NT2/D1 (cell line): Measurements from ENCODE around the gene CHST1.

ENCODE experiments used
- DNase-seq: peaks from one replicate; pipeline ENCODE4 v3.0.0-alpha.2; 2011; ENCODE audit warnings: low read depth, low spot score
- H3K27me3 ChIP-seq: 2 replicates; pipeline ENCODE4 v1.6.0; 2011; ENCODE audit warnings: mild to moderate bottlenecking; ENCODE audit not compliant: insufficient read length, insufficient read depth
- H3K36me3 ChIP-seq: 2 replicates; pipeline ENCODE4 v1.6.1; 2011; ENCODE audit warnings: mild to moderate bottlenecking, low read length, mixed read lengths; ENCODE audit not compliant: insufficient read depth, insufficient read length
- H3K4me1 ChIP-seq: 2 replicates; pipeline ENCODE4 v1.5.1; 2011; ENCODE audit not compliant: insufficient read depth, insufficient read length
- H3K4me3 ChIP-seq: 2 replicates; pipeline ENCODE4 v1.5.1; 2011; ENCODE audit warnings: low read depth; ENCODE audit not compliant: insufficient read length
- H3K9ac ChIP-seq: 2 replicates; pipeline ENCODE4 v1.6.0; 2011; ENCODE audit warnings: low read depth; ENCODE audit not compliant: insufficient read length
- H3K9me3 ChIP-seq: 2 replicates; pipeline ENCODE4 v1.5.1; 2011; ENCODE audit warnings: mild to moderate bottlenecking, low read length; ENCODE audit not compliant: insufficient read depth
- SUZ12 ChIP-seq: IDR thresholded peaks from 2 replicates; pipeline ENCODE4 v1.6.1; 2011; ENCODE audit not compliant: insufficient read length, insufficient read depth; ENCODE audit errors: extremely low read depth
- YY1 ChIP-seq: IDR thresholded peaks from 2 replicates; pipeline ENCODE4 v1.6.1; 2011; ENCODE audit not compliant: insufficient read length, insufficient read depth
- ZNF274 ChIP-seq: IDR thresholded peaks from 2 replicates; pipeline ENCODE4 v1.6.1; 2011; ENCODE audit warnings: mild to moderate bottlenecking, low read depth, low read length

Gene CHST1

DNA sequence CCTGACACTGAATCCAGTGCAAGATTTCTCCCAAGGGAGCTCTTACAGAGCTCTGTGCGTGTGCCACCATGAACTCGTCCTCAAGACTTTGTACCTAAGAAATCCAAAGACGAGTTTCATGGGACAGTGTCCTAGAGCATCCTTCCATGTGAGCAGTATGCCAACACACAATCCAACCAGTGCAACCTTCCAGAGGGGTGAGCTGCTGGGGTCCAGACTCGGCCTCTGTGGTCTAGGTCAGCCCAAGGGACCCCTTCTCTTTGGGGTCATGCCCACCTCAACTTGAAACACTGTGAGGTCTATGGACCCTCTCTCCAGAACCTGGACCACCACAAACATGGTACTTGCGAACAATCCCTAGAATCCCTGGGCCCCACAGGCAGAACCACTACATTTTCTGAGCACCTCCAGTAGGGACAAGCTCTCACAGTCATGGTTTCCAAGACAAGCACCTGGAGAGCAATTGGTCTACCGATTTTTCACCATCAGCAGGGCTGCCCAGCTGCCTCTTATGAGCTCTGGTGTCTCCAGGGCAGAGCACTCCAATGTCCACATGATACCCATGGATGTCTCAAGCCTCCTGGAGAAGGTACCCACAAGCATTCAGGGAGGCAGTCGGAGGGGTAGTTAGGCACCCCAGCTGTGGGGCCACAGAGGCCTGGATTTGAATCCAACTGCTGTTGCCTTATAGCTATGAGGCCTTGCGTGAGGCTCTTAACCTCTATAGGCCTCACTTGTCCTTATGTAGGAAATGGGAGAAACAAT lies 7.7 kb downstream of the CHST1 start:
- DNase-seq: no peak
- no peak overlapping the region for H3K4me3 ChIP-seq
- H3K9ac ChIP-seq: no peak overlapping the region
- H3K9me3 ChIP-seq: no peaks in the 10 kb centered on the region
- peaks cover 49% of the 10 kb centered on the region for H3K4me1 ChIP-seq
- no peak for TF ChIP-seq YY1
- no peak for TF ChIP-seq ZNF274
- TF ChIP-seq SUZ12: no peak
- H3K36me3 ChIP-seq: no peaks in the 10 kb centered on the region
- peaks cover 4% of the 10 kb centered on the region for H3K27me3 ChIP-seq

DNA sequence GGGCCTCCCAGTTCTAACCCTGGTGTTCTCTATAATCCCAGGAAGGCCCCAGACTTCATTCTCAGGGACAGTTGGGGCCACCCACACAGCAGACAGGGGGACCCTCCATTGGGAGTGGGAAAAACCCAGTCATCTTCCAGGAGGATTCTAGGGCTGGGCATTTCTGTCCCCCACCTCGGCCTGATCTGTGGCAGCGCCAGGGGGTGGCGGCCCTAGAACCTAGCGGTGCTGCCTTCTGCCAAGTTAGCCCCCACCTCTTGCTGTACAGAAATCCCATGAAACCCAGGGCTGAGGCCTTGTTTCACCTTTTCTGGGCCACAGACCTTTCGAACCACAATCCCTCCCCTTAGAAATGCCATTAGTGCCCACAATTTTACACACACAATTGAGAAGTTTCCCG lies 9.6 kb downstream of the CHST1 start:
- no peak for TF ChIP-seq SUZ12
- TF ChIP-seq ZNF274: no peak
- no peak for TF ChIP-seq YY1
- no peaks in the 10 kb centered on the region for H3K36me3 ChIP-seq

DNA sequence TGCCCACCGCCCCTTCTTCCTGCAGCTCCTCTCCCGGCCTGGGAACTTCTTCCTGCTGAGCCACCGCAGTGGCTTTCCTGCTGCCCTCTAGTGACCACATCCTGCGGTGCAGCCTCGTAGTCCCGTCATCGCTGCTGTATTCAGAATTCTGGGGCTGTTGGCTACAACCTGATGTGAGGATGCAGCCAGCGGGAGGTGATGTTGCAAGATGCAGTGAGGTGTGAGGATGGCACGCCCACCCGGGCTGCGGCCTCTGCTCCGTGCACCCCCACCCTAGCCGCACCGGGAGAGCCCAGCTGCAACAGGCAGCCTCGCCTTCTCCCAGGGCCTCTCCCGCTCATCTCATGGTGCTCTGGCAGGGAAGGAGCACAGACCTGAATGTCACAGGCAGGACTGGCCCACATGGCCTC lies 10.1 kb downstream of the CHST1 start:
- Histone ChIP-seq H3K4me1 (peaks cover 33% of the 10 kb centered on the region), H3K9ac (peak overlapping the region; percentile 1), H3K36me3 (peaks cover 3% of the 10 kb centered on the region), H3K9me3 (no peaks in the 10 kb centered on the region), H3K4me3 (no peak overlapping the region), H3K27me3 (no peaks in the 10 kb centered on the region)
- DNase-seq: peak; percentile 93
- TF ChIP-seq YY1 (no peak), ZNF274 (no peak), SUZ12 (no peak)

More for the DNA sequence above, 9.6 kb downstream of the CHST1 start:
- no peak for DNase-seq
- Histone ChIP-seq H3K4me1 (peaks cover 36% of the 10 kb centered on the region), H3K9ac (peak overlapping the region; percentile 1), H3K9me3 (no peaks in the 10 kb centered on the region), H3K4me3 (no peak overlapping the region), H3K27me3 (no peaks in the 10 kb centered on the region)

DNA sequence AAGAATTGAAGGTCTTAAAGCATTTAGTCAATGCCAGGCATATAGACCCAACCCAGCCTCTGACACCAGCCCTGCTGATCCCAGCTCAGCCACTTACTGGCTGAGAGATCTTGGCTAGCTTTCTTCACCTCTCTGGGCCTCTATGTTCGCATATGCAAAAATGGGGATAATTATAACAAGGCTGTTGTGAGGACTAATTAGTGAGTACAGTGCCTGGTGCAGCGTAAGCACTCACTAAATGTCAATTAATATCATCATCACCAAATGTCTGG lies 10.5 kb downstream of the CHST1 start:
- H3K4me3 ChIP-seq: no peak overlapping the region
- H3K4me1 ChIP-seq: peaks cover 34% of the 10 kb centered on the region
- H3K27me3 ChIP-seq: no peaks in the 10 kb centered on the region
- H3K9ac ChIP-seq: no peak overlapping the region
- no peak for DNase-seq
- TF ChIP-seq YY1 (no peak), SUZ12 (no peak), ZNF274 (no peak)
- H3K9me3 ChIP-seq: no peaks in the 10 kb centered on the region
- H3K36me3 ChIP-seq: peaks cover 7% of the 10 kb centered on the region

DNA sequence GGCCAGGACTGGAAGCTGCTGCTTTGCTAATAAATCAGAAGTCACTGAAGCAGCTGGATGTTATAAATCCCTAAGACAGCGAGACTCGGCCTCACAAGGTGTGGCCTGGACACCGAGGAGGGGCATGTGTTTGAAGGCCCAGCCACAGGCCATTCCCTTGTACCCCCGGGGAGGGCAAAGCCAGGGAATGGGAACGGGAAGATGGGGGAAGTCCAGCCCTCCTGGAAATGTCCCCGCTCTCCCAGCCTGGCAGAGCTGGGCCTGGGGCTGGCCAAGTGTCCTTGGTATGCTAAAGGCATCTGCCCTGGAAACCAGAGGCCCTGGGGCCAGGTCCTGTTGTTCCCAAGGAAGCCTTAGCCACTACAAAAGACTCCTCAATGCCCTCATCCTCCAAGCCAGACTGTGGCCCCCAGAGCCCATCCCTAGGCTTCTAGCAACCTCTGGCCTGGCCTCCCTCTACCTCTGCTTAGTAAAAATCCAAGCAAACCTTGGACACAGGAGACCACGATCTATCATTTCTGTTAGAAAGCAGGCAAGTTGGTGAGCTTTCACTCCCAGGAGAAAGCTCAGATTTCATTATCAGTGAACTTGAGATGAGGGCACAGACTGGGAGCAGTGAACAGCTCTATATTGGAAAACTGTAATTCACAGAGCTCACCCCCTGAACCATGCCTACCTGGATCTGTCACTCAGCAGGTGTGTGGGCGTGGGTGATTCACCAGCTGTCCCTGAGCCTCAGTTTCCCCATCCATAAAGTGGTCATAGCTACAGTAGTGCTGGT lies 11.0 kb downstream of the CHST1 start:
- TF ChIP-seq SUZ12 (no peak), YY1 (no peak), ZNF274 (no peak)
- Histone ChIP-seq H3K4me3 (no peak overlapping the region), H3K9ac (peak overlapping the region; percentile 34), H3K27me3 (no peaks in the 10 kb centered on the region), H3K36me3 (peaks cover 10% of the 10 kb centered on the region), H3K4me1 (peaks cover 33% of the 10 kb centered on the region), H3K9me3 (no peaks in the 10 kb centered on the region)
- no peak for DNase-seq

DNA sequence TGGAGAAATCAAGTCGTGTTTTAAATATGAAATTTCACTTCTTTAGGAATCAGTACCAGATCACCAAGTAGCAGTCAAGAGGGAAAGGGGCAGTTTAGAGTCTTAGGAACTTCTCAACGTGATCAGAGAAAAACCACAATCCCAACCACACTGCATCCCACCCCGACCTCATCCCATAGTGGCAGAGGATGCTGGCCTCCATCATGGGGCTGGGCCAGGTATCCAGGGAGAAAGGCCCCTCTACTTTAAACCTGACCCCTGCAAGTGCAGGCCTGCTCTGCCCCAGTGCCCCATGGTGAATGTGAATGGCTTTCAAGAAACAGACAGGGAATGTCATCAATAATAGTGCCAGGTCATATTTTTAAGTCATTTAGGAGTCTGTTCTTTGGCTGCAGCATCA lies 12.1 kb downstream of the CHST1 start:
- Histone ChIP-seq H3K36me3 (peaks cover 10% of the 10 kb centered on the region), H3K9me3 (no peaks in the 10 kb centered on the region), H3K9ac (no peak overlapping the region), H3K4me1 (peaks cover 26% of the 10 kb centered on the region), H3K4me3 (no peak overlapping the region), H3K27me3 (no peaks in the 10 kb centered on the region)
- TF ChIP-seq ZNF274: no peak
- TF ChIP-seq SUZ12: no peak
- no peak for TF ChIP-seq YY1
- no peak for DNase-seq

DNA sequence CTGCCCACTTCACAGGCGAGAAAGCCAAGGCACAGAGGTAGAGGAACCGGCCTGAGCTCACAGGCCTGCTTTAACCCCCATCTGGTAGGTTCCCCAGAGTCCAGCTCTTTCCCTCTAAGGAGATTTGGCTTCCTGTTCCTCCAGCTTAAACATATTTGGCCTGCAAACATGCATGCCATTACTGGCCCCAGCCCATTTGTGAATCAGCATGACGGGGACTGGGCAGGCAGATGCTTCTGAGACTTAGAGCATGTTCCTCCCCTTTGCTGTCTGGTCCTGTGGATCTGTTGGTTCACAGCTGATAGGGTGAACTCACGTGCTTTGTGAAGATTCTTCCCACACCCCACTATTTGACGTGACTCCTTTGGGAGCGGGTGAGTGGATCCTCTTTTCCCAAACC lies 12.6 kb downstream of the CHST1 start:
- TF ChIP-seq SUZ12 (no peak), ZNF274 (no peak), YY1 (no peak)
- Histone ChIP-seq H3K9me3 (no peaks in the 10 kb centered on the region), H3K9ac (no peak overlapping the region), H3K36me3 (peaks cover 10% of the 10 kb centered on the region), H3K4me3 (no peak overlapping the region), H3K27me3 (no peaks in the 10 kb centered on the region), H3K4me1 (peaks cover 26% of the 10 kb centered on the region)
- no peak for DNase-seq
